HEK293 (cell line): ENCODE measurements around the gene BSCL2.

ENCODE experiments used
- EGR2 ChIP-seq: fragments of 450-650 bp; formaldehyde crosslinking; IDR thresholded peaks from 2 replicates; pipeline ENCODE4 v1.5.1; 2016; ENCODE audit warnings: low read depth, missing biosample characterization, missing genetic modification characterization
- KLF10 ChIP-seq: fragments of 450-650 bp; IDR thresholded peaks from 2 replicates; pipeline ENCODE4 v1.5.1; 2018; ENCODE audit warnings: missing biosample characterization, mild to moderate bottlenecking, missing genetic modification characterization
- YY1 ChIP-seq: fragments of 450-650 bp; formaldehyde crosslinking; IDR thresholded peaks from 2 replicates; pipeline ENCODE4 v1.5.1; 2018; ENCODE audit warnings: missing biosample characterization, missing genetic modification characterization
- ZBTB21 ChIP-seq: fragments of 450-650 bp; formaldehyde crosslinking; IDR thresholded peaks from 2 replicates; pipeline ENCODE4 v1.5.1; 2017; ENCODE audit warnings: missing biosample characterization, missing genetic modification characterization
- ZBTB7A ChIP-seq: fragments of 450-650 bp; formaldehyde crosslinking; IDR thresholded peaks from 2 replicates; pipeline ENCODE4 v1.5.1; 2016; ENCODE audit warnings: low read depth, missing biosample characterization, missing genetic modification characterization
- ZBTB8A ChIP-seq: fragments of 450-650 bp; formaldehyde crosslinking; IDR thresholded peaks from 2 replicates; pipeline ENCODE4 v1.5.1; 2016; ENCODE audit warnings: missing biosample characterization, missing genetic modification characterization
- ZIC2 ChIP-seq: fragments of 450-650 bp; formaldehyde crosslinking; IDR thresholded peaks from 2 replicates; pipeline ENCODE4 v1.5.1; 2016; ENCODE audit warnings: missing biosample characterization, missing genetic modification characterization
- ZNF132 ChIP-seq: fragments of 450-650 bp; formaldehyde crosslinking; IDR thresholded peaks from 2 replicates; pipeline ENCODE4 v1.5.1; 2017; ENCODE audit warnings: missing biosample characterization, missing genetic modification characterization, borderline replicate concordance
- ZNF138 ChIP-seq: fragments of 450-650 bp; formaldehyde crosslinking; IDR thresholded peaks from 2 replicates; pipeline ENCODE4 v1.5.1; 2016; ENCODE audit warnings: missing biosample characterization, missing genetic modification characterization, borderline replicate concordance
- ZNF221 ChIP-seq: fragments of 450-650 bp; formaldehyde crosslinking; IDR thresholded peaks from 2 replicates; pipeline ENCODE4 v1.5.1; 2017; ENCODE audit warnings: missing biosample characterization, missing genetic modification characterization, borderline replicate concordance
- ZNF366 ChIP-seq: fragments of 450-650 bp; formaldehyde crosslinking; conservative IDR thresholded peaks from 2 replicates; pipeline ENCODE4 v1.5.1; 2016; ENCODE audit warnings: missing biosample characterization, missing genetic modification characterization
- ZNF48 ChIP-seq: fragments of 450-650 bp; formaldehyde crosslinking; IDR thresholded peaks from 2 replicates; pipeline ENCODE4 v1.5.1; 2016; ENCODE audit warnings: missing biosample characterization, missing genetic modification characterization
- ZNF501 ChIP-seq: fragments of 450-650 bp; formaldehyde crosslinking; IDR thresholded peaks from 2 replicates; pipeline ENCODE4 v1.5.1; 2016; ENCODE audit warnings: missing biosample characterization, missing genetic modification characterization
- ZNF530 ChIP-seq: fragments of 450-650 bp; formaldehyde crosslinking; IDR thresholded peaks from 2 replicates; pipeline ENCODE4 v1.5.1; 2016; ENCODE audit warnings: low read depth, missing biosample characterization, missing genetic modification characterization
- ZNF548 ChIP-seq: fragments of 450-650 bp; formaldehyde crosslinking; IDR thresholded peaks from 2 replicates; pipeline ENCODE4 v1.5.1; 2016; ENCODE audit warnings: missing biosample characterization, missing genetic modification characterization
- ZNF621 ChIP-seq: fragments of 450-650 bp; formaldehyde crosslinking; IDR thresholded peaks from 2 replicates; pipeline ENCODE4 v1.5.1; 2017; ENCODE audit warnings: missing biosample characterization, missing genetic modification characterization
- ZNF785 ChIP-seq: fragments of 450-650 bp; formaldehyde crosslinking; IDR thresholded peaks from 2 replicates; pipeline ENCODE4 v1.5.1; 2016; ENCODE audit warnings: missing biosample characterization, missing genetic modification characterization
- ZNF792 ChIP-seq: fragments of 450-650 bp; formaldehyde crosslinking; IDR thresholded peaks from 2 replicates; pipeline ENCODE4 v1.5.1; 2016; ENCODE audit warnings: missing biosample characterization, missing genetic modification characterization
- TF ChIP-seq, protein P1 (sequence below): fragments of 450-650 bp; formaldehyde crosslinking; IDR thresholded peaks from 2 replicates; pipeline ENCODE4 v1.5.1; 2016; ENCODE audit warnings: missing biosample characterization, missing genetic modification characterization
- TF ChIP-seq, protein P2 (sequence below): fragments of 450-650 bp; formaldehyde crosslinking; IDR thresholded peaks from 2 replicates; pipeline ENCODE4 v1.5.1; 2016; ENCODE audit warnings: missing biosample characterization, missing genetic modification characterization, borderline replicate concordance
- TF ChIP-seq, protein P3 (sequence below): fragments of 450-650 bp; formaldehyde crosslinking; IDR thresholded peaks from 2 replicates; pipeline ENCODE4 v1.5.1; 2016; ENCODE audit warnings: missing biosample characterization, missing genetic modification characterization
- TF ChIP-seq, protein P4 (sequence below): fragments of 450-650 bp; formaldehyde crosslinking; IDR thresholded peaks from 2 replicates; pipeline ENCODE4 v1.5.1; 2016; ENCODE audit warnings: missing biosample characterization, missing genetic modification characterization
- TF ChIP-seq, protein P5 (sequence below): fragments of 450-650 bp; formaldehyde crosslinking; IDR thresholded peaks from 2 replicates; pipeline ENCODE4 v1.5.1; 2016; ENCODE audit warnings: missing biosample characterization, missing genetic modification characterization
- TF ChIP-seq, protein P6 (sequence below): fragments of 450-650 bp; formaldehyde crosslinking; IDR thresholded peaks from 2 replicates; pipeline ENCODE4; 2016; ENCODE audit warnings: missing biosample characterization, missing genetic modification characterization

The BSCL2 gene

DNA sequence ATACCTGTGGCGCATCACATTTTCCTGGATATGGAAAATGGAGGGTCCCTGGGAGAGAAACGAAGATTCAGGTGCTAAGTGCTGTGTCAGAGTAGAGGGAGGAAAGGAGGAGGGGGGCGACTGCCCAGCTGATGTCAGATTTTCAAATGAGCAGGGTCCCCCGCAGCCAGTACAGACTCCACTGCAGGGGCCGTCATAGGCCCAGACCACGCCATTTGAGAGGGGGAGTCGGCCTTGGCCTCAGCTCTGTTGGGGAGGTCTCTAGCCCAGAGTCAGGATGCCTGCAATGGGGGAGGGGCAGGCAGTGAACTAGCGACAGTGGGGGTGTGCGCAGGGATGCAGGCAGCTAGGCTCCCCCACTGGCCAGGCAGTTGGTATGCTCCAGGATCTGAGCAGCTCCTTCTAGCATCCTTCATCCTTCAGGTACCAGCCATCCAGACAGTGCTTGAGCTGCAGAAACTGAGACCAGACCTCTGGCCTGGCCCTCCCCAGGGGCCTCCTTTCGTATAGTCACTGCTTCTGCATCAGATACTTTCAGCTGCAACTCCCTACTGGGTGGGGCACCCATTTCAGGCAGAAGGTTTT is at the start of gene BSCL2, which contains the start of gene GNG3 (continued):
- TF ChIP-seq, protein P1, sequence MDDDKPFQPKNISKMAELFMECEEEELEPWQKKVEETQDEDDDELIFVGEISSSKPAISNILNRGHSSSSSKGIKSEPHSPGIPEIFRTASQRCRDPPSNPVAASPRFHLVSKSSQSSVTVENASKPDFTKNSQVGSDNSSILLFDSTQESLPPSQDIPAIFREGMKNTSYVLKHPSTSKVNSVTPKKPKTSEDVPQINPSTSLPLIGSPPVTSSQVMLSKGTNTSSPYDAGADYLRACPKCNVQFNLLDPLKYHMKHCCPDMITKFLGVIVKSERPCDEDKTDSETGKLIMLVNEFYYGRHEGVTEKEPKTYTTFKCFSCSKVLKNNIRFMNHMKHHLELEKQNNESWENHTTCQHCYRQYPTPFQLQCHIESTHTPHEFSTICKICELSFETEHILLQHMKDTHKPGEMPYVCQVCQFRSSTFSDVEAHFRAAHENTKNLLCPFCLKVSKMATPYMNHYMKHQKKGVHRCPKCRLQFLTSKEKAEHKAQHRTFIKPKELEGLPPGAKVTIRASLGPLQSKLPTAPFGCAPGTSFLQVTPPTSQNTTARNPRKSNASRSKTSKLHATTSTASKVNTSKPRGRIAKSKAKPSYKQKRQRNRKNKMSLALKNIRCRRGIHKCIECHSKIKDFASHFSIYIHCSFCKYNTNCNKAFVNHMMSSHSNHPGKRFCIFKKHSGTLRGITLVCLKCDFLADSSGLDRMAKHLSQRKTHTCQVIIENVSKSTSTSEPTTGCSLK, result no peak
- TF ChIP-seq, protein P2, sequence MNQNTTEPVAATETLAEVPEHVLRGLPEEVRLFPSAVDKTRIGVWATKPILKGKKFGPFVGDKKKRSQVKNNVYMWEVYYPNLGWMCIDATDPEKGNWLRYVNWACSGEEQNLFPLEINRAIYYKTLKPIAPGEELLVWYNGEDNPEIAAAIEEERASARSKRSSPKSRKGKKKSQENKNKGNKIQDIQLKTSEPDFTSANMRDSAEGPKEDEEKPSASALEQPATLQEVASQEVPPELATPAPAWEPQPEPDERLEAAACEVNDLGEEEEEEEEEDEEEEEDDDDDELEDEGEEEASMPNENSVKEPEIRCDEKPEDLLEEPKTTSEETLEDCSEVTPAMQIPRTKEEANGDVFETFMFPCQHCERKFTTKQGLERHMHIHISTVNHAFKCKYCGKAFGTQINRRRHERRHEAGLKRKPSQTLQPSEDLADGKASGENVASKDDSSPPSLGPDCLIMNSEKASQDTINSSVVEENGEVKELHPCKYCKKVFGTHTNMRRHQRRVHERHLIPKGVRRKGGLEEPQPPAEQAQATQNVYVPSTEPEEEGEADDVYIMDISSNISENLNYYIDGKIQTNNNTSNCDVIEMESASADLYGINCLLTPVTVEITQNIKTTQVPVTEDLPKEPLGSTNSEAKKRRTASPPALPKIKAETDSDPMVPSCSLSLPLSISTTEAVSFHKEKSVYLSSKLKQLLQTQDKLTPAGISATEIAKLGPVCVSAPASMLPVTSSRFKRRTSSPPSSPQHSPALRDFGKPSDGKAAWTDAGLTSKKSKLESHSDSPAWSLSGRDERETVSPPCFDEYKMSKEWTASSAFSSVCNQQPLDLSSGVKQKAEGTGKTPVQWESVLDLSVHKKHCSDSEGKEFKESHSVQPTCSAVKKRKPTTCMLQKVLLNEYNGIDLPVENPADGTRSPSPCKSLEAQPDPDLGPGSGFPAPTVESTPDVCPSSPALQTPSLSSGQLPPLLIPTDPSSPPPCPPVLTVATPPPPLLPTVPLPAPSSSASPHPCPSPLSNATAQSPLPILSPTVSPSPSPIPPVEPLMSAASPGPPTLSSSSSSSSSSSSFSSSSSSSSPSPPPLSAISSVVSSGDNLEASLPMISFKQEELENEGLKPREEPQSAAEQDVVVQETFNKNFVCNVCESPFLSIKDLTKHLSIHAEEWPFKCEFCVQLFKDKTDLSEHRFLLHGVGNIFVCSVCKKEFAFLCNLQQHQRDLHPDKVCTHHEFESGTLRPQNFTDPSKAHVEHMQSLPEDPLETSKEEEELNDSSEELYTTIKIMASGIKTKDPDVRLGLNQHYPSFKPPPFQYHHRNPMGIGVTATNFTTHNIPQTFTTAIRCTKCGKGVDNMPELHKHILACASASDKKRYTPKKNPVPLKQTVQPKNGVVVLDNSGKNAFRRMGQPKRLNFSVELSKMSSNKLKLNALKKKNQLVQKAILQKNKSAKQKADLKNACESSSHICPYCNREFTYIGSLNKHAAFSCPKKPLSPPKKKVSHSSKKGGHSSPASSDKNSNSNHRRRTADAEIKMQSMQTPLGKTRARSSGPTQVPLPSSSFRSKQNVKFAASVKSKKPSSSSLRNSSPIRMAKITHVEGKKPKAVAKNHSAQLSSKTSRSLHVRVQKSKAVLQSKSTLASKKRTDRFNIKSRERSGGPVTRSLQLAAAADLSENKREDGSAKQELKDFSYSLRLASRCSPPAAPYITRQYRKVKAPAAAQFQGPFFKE, result no peak
- TF ChIP-seq ZNF621 (tag by site-specific recombination) (no peak), ZNF221 (tag by site-specific recombination) (no peak), ZBTB8A (tag by site-specific recombination) (no peak), ZNF792 (tag by site-specific recombination) (no peak), ZNF548 (tag by site-specific recombination) (no peak), ZNF785 (tag by site-specific recombination) (no peak), ZNF48 (tag by site-specific recombination) (no peak), ZNF132 (tag by site-specific recombination) (no peak), ZNF530 (tag by site-specific recombination) (no peak), EGR2 (tag by site-specific recombination) (no peak), KLF10 (tag by site-specific recombination) (peak; percentile 56; the same call in 1 of the 2 replicates), ZNF366 (tag by site-specific recombination) (no peak), ZBTB21 (tag by site-specific recombination) (no peak), ZIC2 (tag by site-specific recombination) (peak; percentile 34), YY1 (tag by site-specific recombination) (no peak), ZNF138 (no peak), ZNF501 (no peak), ZBTB7A (tag by site-specific recombination) (no peak)
- TF ChIP-seq, protein P3, sequence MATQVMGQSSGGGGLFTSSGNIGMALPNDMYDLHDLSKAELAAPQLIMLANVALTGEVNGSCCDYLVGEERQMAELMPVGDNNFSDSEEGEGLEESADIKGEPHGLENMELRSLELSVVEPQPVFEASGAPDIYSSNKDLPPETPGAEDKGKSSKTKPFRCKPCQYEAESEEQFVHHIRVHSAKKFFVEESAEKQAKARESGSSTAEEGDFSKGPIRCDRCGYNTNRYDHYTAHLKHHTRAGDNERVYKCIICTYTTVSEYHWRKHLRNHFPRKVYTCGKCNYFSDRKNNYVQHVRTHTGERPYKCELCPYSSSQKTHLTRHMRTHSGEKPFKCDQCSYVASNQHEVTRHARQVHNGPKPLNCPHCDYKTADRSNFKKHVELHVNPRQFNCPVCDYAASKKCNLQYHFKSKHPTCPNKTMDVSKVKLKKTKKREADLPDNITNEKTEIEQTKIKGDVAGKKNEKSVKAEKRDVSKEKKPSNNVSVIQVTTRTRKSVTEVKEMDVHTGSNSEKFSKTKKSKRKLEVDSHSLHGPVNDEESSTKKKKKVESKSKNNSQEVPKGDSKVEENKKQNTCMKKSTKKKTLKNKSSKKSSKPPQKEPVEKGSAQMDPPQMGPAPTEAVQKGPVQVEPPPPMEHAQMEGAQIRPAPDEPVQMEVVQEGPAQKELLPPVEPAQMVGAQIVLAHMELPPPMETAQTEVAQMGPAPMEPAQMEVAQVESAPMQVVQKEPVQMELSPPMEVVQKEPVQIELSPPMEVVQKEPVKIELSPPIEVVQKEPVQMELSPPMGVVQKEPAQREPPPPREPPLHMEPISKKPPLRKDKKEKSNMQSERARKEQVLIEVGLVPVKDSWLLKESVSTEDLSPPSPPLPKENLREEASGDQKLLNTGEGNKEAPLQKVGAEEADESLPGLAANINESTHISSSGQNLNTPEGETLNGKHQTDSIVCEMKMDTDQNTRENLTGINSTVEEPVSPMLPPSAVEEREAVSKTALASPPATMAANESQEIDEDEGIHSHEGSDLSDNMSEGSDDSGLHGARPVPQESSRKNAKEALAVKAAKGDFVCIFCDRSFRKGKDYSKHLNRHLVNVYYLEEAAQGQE (tag by site-specific recombination), result no peak
- TF ChIP-seq, protein P4, sequence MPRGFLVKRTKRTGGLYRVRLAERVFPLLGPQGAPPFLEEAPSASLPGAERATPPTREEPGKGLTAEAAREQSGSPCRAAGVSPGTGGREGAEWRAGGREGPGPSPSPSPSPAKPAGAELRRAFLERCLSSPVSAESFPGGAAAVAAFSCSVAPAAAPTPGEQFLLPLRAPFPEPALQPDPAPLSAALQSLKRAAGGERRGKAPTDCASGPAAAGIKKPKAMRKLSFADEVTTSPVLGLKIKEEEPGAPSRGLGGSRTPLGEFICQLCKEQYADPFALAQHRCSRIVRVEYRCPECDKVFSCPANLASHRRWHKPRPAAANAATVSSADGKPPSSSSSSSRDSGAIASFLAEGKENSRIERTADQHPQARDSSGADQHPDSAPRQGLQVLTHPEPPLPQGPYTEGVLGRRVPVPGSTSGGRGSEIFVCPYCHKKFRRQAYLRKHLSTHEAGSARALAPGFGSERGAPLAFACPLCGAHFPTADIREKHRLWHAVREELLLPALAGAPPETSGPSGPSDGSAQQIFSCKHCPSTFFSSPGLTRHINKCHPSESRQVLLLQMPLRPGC, result no peak
- TF ChIP-seq, protein P5, sequence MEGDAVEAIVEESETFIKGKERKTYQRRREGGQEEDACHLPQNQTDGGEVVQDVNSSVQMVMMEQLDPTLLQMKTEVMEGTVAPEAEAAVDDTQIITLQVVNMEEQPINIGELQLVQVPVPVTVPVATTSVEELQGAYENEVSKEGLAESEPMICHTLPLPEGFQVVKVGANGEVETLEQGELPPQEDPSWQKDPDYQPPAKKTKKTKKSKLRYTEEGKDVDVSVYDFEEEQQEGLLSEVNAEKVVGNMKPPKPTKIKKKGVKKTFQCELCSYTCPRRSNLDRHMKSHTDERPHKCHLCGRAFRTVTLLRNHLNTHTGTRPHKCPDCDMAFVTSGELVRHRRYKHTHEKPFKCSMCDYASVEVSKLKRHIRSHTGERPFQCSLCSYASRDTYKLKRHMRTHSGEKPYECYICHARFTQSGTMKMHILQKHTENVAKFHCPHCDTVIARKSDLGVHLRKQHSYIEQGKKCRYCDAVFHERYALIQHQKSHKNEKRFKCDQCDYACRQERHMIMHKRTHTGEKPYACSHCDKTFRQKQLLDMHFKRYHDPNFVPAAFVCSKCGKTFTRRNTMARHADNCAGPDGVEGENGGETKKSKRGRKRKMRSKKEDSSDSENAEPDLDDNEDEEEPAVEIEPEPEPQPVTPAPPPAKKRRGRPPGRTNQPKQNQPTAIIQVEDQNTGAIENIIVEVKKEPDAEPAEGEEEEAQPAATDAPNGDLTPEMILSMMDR (tag by site-specific recombination), result no peak
- TF ChIP-seq, protein P6, sequence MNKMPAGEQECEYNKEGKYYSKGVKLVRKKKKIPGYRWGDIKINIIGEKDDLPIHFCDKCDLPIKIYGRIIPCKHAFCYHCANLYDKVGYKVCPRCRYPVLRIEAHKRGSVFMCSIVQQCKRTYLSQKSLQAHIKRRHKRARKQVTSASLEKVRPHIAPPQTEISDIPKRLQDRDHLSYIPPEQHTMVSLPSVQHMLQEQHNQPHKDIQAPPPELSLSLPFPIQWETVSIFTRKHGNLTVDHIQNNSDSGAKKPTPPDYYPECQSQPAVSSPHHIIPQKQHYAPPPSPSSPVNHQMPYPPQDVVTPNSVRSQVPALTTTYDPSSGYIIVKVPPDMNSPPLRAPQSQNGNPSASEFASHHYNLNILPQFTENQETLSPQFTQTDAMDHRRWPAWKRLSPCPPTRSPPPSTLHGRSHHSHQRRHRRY (tag by site-specific recombination), result no peak
